H9 (cell line): ENCODE results near the gene ZC3H12C. TPM values are rescaled to one million over a fixed set of nuclear protein-coding genes. Genes with fewer than 3 reads are reported as not detected.

Source experiments
- DNase-seq: peaks from one replicate; pipeline ENCODE4 v3.0.0-alpha.2; 2017
- H2AFZ ChIP-seq: one replicate; pipeline ENCODE4 v1.6.1; 2013; ENCODE audit warnings: mild to moderate bottlenecking, low read length, control low read depth, moderate library complexity
- H2AK5ac ChIP-seq: 2 replicates; pipeline ENCODE4 v1.6.1; 2013; ENCODE audit warnings: low read length, control low read depth, mixed read lengths; ENCODE audit not compliant: insufficient read length
- H2BK120ac ChIP-seq: one replicate; pipeline ENCODE4 v1.6.1; 2013; ENCODE audit warnings: low read depth, mild to moderate bottlenecking, low read length, control low read depth, inconsistent platforms; ENCODE audit not compliant: poor library complexity, severe bottlenecking
- H2BK12ac ChIP-seq: 2 replicates; pipeline ENCODE4 v1.6.1; 2013; ENCODE audit warnings: low read length, control low read depth, mixed read lengths, low read depth; ENCODE audit not compliant: insufficient read length
- H2BK15ac ChIP-seq: 2 replicates; pipeline ENCODE4 v1.6.1; 2013; ENCODE audit warnings: low read depth, low read length, control low read depth
- H2BK20ac ChIP-seq: one replicate; pipeline ENCODE4 v1.6.1; 2013; ENCODE audit warnings: low read depth, mild to moderate bottlenecking, low read length, control low read depth, inconsistent platforms; ENCODE audit not compliant: poor library complexity, severe bottlenecking
- H2BK5ac ChIP-seq: 2 replicates; pipeline ENCODE4 v1.6.1; 2013; ENCODE audit warnings: low read length, control low read depth, mixed read lengths; ENCODE audit not compliant: insufficient read length
- H3K14ac ChIP-seq: 2 replicates; pipeline ENCODE4 v1.6.1; 2013; ENCODE audit warnings: low read length, control low read depth; ENCODE audit not compliant: insufficient read depth
- H3K18ac ChIP-seq: 2 replicates; pipeline ENCODE4 v1.6.1; 2013; ENCODE audit warnings: low read depth, mild to moderate bottlenecking, mixed read lengths, low read length, control low read depth; ENCODE audit not compliant: insufficient read length
- H3K23ac ChIP-seq: 2 replicates; pipeline ENCODE4 v1.6.1; 2013; ENCODE audit warnings: low read length, control low read depth, mixed read lengths, low read depth; ENCODE audit not compliant: insufficient read length
- H3K23me2 ChIP-seq: 2 replicates; pipeline ENCODE4 v1.6.1; 2013; ENCODE audit warnings: low read depth, mild to moderate bottlenecking, mixed read lengths, low read length, control low read depth; ENCODE audit not compliant: insufficient read length, poor library complexity, severe bottlenecking
- H3K27ac ChIP-seq: 2 replicates; pipeline ENCODE4 v1.5.1; 2013; ENCODE audit warnings: low read length, control low read depth, mixed read lengths, low read depth; ENCODE audit not compliant: insufficient read length
- H3K27me3 ChIP-seq: 2 replicates; pipeline ENCODE4 v1.6.1; 2013; ENCODE audit warnings: low read length, control low read depth, inconsistent platforms; ENCODE audit not compliant: insufficient read depth
- H3K4ac ChIP-seq: 2 replicates; pipeline ENCODE4 v1.6.1; 2013; ENCODE audit warnings: low read depth, mild to moderate bottlenecking, control low read depth, inconsistent platforms, low read length, moderate library complexity
- H3K4me1 ChIP-seq: 2 replicates; pipeline ENCODE4 v1.6.1; 2013; ENCODE audit warnings: low read length, control low read depth, inconsistent platforms; ENCODE audit not compliant: insufficient read depth
- H3K4me2 ChIP-seq: 2 replicates; pipeline ENCODE4 v1.6.1; 2013; ENCODE audit warnings: low read length, control low read depth, mixed read lengths; ENCODE audit not compliant: insufficient read length, insufficient read depth
- H3K56ac ChIP-seq: 2 replicates; pipeline ENCODE4 v1.6.1; 2013; ENCODE audit warnings: low read depth, mild to moderate bottlenecking, mixed read lengths, low read length, control low read depth; ENCODE audit not compliant: insufficient read length
- H3K79me1 ChIP-seq: 2 replicates; pipeline ENCODE4 v1.6.1; 2013; ENCODE audit warnings: low read depth, mild to moderate bottlenecking, moderate library complexity, low read length, control low read depth, inconsistent platforms; ENCODE audit not compliant: insufficient read depth, poor library complexity, severe bottlenecking
- H3K79me2 ChIP-seq: 2 replicates; pipeline ENCODE4 v1.6.1; 2013; ENCODE audit warnings: low read length, control low read depth, inconsistent platforms; ENCODE audit not compliant: insufficient read depth
- H3K9ac ChIP-seq: 2 replicates; pipeline ENCODE4 v1.6.1; 2013; ENCODE audit warnings: low read length, control low read depth, mixed read lengths; ENCODE audit not compliant: insufficient read length; ENCODE audit errors: extremely low read depth
- H3K9me3 ChIP-seq: one replicate; pipeline ENCODE4 v1.6.1; 2013; ENCODE audit warnings: low read depth, low read length, inconsistent platforms; ENCODE audit not compliant: control insufficient read depth
- H3T11ph ChIP-seq: one replicate; pipeline ENCODE4 v1.6.1; 2013; ENCODE audit warnings: mild to moderate bottlenecking, low read length, control low read depth, inconsistent platforms
- H4K20me1 ChIP-seq: one replicate; pipeline ENCODE4 v1.6.1; 2013; ENCODE audit not compliant: control insufficient read depth, insufficient read length, insufficient read depth
- H4K5ac ChIP-seq: 2 replicates; pipeline ENCODE4 v1.6.1; 2013; ENCODE audit warnings: low read depth, mild to moderate bottlenecking, mixed read lengths, low read length, control low read depth; ENCODE audit not compliant: insufficient read length
- H4K8ac ChIP-seq: replicated peaks from 2 replicates; pipeline ENCODE4 v1.6.1; 2013; ENCODE audit warnings: low read length, control low read depth, mixed read lengths, low read depth; ENCODE audit not compliant: insufficient read length
- H4K91ac ChIP-seq: 2 replicates; pipeline ENCODE4 v1.6.1; 2013; ENCODE audit warnings: low read depth, mild to moderate bottlenecking, moderate library complexity, mixed read lengths, low read length, control low read depth; ENCODE audit not compliant: insufficient read length
- H3K27ac Mint-ChIP-seq, 3 experiments: 2 replicates in 2 of 3; 3 replicates in 1 of 3; pipeline ENCODE4 v1.8.0; 2020 to 2021; ENCODE audit warnings: mixed read lengths in 3 of 3, mild to moderate bottlenecking in 1 of 3, moderate library complexity in 1 of 3
- H3K27me3 Mint-ChIP-seq: 2 replicates; pipeline ENCODE4 v1.8.0; 2021; ENCODE audit warnings: low read depth, mild to moderate bottlenecking, moderate library complexity, mixed read lengths
- H3K36me3 Mint-ChIP-seq, 3 experiments: 2 replicates in 2 of 3; 3 replicates in 1 of 3; pipeline ENCODE4 v1.8.0; 2020 to 2021; ENCODE audit warnings: low read depth in 3 of 3, mixed read lengths in 3 of 3; ENCODE audit not compliant: insufficient read depth in 1 of 3
- H3K4me1 Mint-ChIP-seq, 2 experiments: 2 replicates each; pipeline ENCODE4 v1.8.0; 2020; ENCODE audit warnings: mixed read lengths in 2 of 2
- H3K4me3 Mint-ChIP-seq, 2 experiments: 2 replicates in 1 of 2; 3 replicates in 1 of 2; pipeline ENCODE4 v1.8.0; 2020 to 2021; ENCODE audit warnings: mild to moderate bottlenecking in 2 of 2, mixed read lengths in 2 of 2, moderate library complexity in 1 of 2
- H3K9me3 Mint-ChIP-seq, 2 experiments: 2 replicates in 1 of 2; 3 replicates in 1 of 2; pipeline ENCODE4 v1.8.0; 2020; ENCODE audit warnings: mild to moderate bottlenecking in 2 of 2, mixed read lengths in 2 of 2, moderate library complexity in 1 of 2
- whole genome bisulfite sequencing: extraction: QIAGEN DNeasy Blood & Tissue Kit; methylation state at CpG from one replicate; pipeline ENCODE4 v1.1.7; 2013; ENCODE audit warnings: missing lambda C conversion rate, low lambda C conversion rate, mixed read lengths; ENCODE audit not compliant: insufficient read length; ENCODE audit errors: extremely low coverage; 5-methylcytosine and 5-hydroxymethylcytosine counted together
- total RNA-seq: library from RNA; stranded (reverse); gene quantifications from 2 replicates; pipeline ENCODE4 v1.2.1, GENCODE V29; 2021
- TF ChIP-seq, protein P1 (sequence below): fragments of 200-600 bp; sonication (generic); conservative IDR thresholded peaks from 3 replicates; pipeline ENCODE4 v1.8.0; 2021; ENCODE audit warnings: antibody characterized with exemption, mild to moderate bottlenecking

The ZC3H12C gene
- total RNA-seq, 1 experiment from 2014 or later: 4.8 TPM

DNA sequence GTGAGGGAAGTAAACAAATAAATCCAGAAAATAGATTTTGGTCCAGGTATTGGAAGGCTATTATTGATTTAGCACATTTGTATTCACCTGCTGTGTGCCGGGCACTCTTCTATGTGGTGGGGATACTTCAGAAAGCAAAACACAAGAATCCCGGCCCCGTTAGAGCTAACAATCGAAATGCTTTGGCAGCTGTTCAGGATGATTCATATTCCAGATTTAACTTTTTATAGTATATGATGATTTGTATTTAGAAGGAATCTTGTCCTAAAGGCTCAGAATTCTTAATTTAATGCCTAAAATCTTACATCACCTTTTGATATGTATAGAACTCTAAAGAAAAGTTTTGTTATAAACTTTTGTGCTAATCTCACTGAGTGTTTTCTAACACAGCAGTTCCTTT lies 28.0 kb downstream of the ZC3H12C start:
- Mint-ChIP-seq H3K27ac (no peak overlapping the region), H3K27me3 (no peaks in the 10 kb centered on the region), H3K4me3 (no peak overlapping the region), H3K36me3 (0 out of 7 replicates have a peak, but pooled peaks cover 0 to 3% (median 0%) of the 10 kb centered on the region in 3 experiments), H3K9me3 (no peaks in the 10 kb centered on the region), H3K4me1 (peaks cover 22 to 40% of the 10 kb centered on the region in 2 experiments)
- H2BK120ac ChIP-seq: no peak overlapping the region
- no peak overlapping the region for H3K4me2 ChIP-seq
- no peak overlapping the region for H3K4ac ChIP-seq
- no peak overlapping the region for H4K91ac ChIP-seq
- no peak overlapping the region for H4K5ac ChIP-seq
- H3K9ac ChIP-seq: no peak overlapping the region
- H3K14ac ChIP-seq: no peak overlapping the region
- no peak overlapping the region for H2BK5ac ChIP-seq
- H2BK20ac ChIP-seq: no peak overlapping the region
- H2AFZ ChIP-seq: no peak overlapping the region
- H3K27me3 ChIP-seq: no peaks in the 10 kb centered on the region
- H2AK5ac ChIP-seq: no peak overlapping the region
- H3K18ac ChIP-seq: no peak overlapping the region
- no peak overlapping the region for H3T11ph ChIP-seq
- no peak overlapping the region for H3K27ac ChIP-seq
- H3K23me2 ChIP-seq: no peaks in the 10 kb centered on the region
- H3K79me2 ChIP-seq: no peaks in the 10 kb centered on the region
- H3K4me1 ChIP-seq: no peaks in the 10 kb centered on the region
- no peak for DNase-seq
- H3K9me3 ChIP-seq: no peaks in the 10 kb centered on the region
- no peaks in the 10 kb centered on the region for H4K20me1 ChIP-seq
- H3K56ac ChIP-seq: no peak overlapping the region
- no peak overlapping the region for H3K23ac ChIP-seq
- H3K79me1 ChIP-seq: no peaks in the 10 kb centered on the region
- TF ChIP-seq, protein P1, sequence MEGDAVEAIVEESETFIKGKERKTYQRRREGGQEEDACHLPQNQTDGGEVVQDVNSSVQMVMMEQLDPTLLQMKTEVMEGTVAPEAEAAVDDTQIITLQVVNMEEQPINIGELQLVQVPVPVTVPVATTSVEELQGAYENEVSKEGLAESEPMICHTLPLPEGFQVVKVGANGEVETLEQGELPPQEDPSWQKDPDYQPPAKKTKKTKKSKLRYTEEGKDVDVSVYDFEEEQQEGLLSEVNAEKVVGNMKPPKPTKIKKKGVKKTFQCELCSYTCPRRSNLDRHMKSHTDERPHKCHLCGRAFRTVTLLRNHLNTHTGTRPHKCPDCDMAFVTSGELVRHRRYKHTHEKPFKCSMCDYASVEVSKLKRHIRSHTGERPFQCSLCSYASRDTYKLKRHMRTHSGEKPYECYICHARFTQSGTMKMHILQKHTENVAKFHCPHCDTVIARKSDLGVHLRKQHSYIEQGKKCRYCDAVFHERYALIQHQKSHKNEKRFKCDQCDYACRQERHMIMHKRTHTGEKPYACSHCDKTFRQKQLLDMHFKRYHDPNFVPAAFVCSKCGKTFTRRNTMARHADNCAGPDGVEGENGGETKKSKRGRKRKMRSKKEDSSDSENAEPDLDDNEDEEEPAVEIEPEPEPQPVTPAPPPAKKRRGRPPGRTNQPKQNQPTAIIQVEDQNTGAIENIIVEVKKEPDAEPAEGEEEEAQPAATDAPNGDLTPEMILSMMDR: no peak
- H4K8ac ChIP-seq: no peak overlapping the region
- no peak overlapping the region for H2BK12ac ChIP-seq
- no peak overlapping the region for H2BK15ac ChIP-seq
- no CpG with 5 or more reads among the region's 4 CpGs for WGBS
